ENCODE measurements around the gene TNIK. TPM values are rescaled to one million over a fixed set of nuclear protein-coding genes. Genes with fewer than 3 reads are reported as not detected.

Gene TNIK
- total and polyA plus RNA-seq, 2 of the 4 experiments (the other 2 are of a cell fraction), result 3.4 to 6.3 TPM

GRCh38 chr3:171439996-171440395, 20.2 kb downstream of the TNIK start:
- no peak overlapping the region for H3K4me2 ChIP-seq (ENCODE audit: low read depth, low read length)
- H3K14ac ChIP-seq (replicated peaks; ENCODE audit: low read depth, low read length), result no peak overlapping the region
- H3K27ac ChIP-seq (ENCODE audit: insufficient read depth, low read length), result no peak overlapping the region
- H3K27me3 ChIP-seq (ENCODE audit: control insufficient read depth, insufficient read depth, low read length), result no peaks in the 10 kb centered on the region
- H3K36me3 ChIP-seq (ENCODE audit: control insufficient read depth, insufficient read depth, low read length), result no peaks in the 10 kb centered on the region
- H3K9me3 ChIP-seq (ENCODE audit: control insufficient read depth, insufficient read depth, low read length), result no peaks in the 10 kb centered on the region
- H3K18ac ChIP-seq (ENCODE audit: low read depth, low read length), result no peak overlapping the region
- H2BK20ac ChIP-seq (ENCODE audit: low read depth, low read length), result no peak overlapping the region
- peaks cover 2% of the 10 kb centered on the region; the same call in 1 of the 2 replicates for H3K4me1 ChIP-seq (ENCODE audit: control insufficient read depth, insufficient read depth, low read length)
- ChIA-PET CTCF (interaction anchor here (0.6 to 1.0 kb wide), 2 partner anchors 21 to 39 kb away, joined by 3 read pairs; no protein-coding TSS in a partner anchor), POLR2A (ENCODE audit: unreplicated experiment) (interaction anchor here (0.6 kb wide), 1 partner anchor 395 kb away, joined by 5 read pairs; no protein-coding TSS in a partner anchor)
- no TSS peak for BruUV-seq (replicated peaks)
- TF ChIP-seq BHLHE40 (IDR thresholded peaks at IDR 0.05; ENCODE audit: low read depth, low read length) (no peak), CHD1 (IDR thresholded peaks at IDR 0.05; ENCODE audit: low read depth, low read length) (no peak), MXI1 (IDR thresholded peaks at IDR 0.05; ENCODE audit: borderline replicate concordance, low read depth, low read length) (no peak), CEBPB (IDR thresholded peaks at IDR 0.05; ENCODE audit: low read depth, low read length) (no peak), RCOR1 (IDR thresholded peaks at IDR 0.05; ENCODE audit: insufficient replicate concordance, low read length) (no peak), RAD21 (IDR thresholded peaks at IDR 0.05; ENCODE audit: low read length) (no peak), MAZ (IDR thresholded peaks at IDR 0.05; ENCODE audit: borderline replicate concordance, low read depth, low read length) (no peak), RFX5 (IDR thresholded peaks at IDR 0.05; ENCODE audit: low read depth, low read length) (no peak), USF2 (IDR thresholded peaks at IDR 0.05; ENCODE audit: low read depth, low read length) (no peak), NFE2L2 (IDR thresholded peaks at IDR 0.05; ENCODE audit: low read depth, low read length) (no peak), CTCF (conservative IDR thresholded peaks at IDR 0.05; ENCODE audit: low read depth, low read length) (no peak), ELK1 (IDR thresholded peaks at IDR 0.05; ENCODE audit: borderline replicate concordance, low read depth, low read length) (no peak), POLR2A (IDR thresholded peaks at IDR 0.05; ENCODE audit: low read depth, low read length) (no peak), FOS (IDR thresholded peaks at IDR 0.05; ENCODE audit: low read depth, low read length) (no peak)
- H3K4ac ChIP-seq (ENCODE audit: low read depth, low read length), result no peak overlapping the region
- H2BK120ac ChIP-seq (ENCODE audit: low read depth, low read length), result no peak overlapping the region
- no peak overlapping the region for H3K56ac ChIP-seq (ENCODE audit: extremely low read depth, insufficient read depth, low read length)
- dilution Hi-C loops (cut with HindIII; ENCODE audit: low sequenced_read_pairs, unreplicated experiment) (no loop called here), intact Hi-C loops (cut with micrococcal nuclease) (no loop called here), in situ Hi-C loops (cut with MboI; ENCODE audit: low sequenced_read_pairs) (no loop called here)
- ATAC-seq (ENCODE audit: low read depth) (no peak; the same call in 1 of the 2 replicates), DNase-seq (peak; percentile 49)
- no peak overlapping the region for H3K4me3 ChIP-seq (ENCODE audit: insufficient read depth, low read depth, low read length)
- WGBS, 2 experiments (ENCODE audit: extremely low coverage in 2 of 2, insufficient read length in 1 of 2), result 100% methylated on average over 1 of the region's 2 CpGs; no CpG with 5 or more reads in 1 of the 2 experiments
- H4K5ac ChIP-seq (ENCODE audit: low read depth, low read length), result no peak overlapping the region
- no peak overlapping the region for H3K9ac ChIP-seq (ENCODE audit: low read depth, low read length)
- peaks cover 0 to 3% of the 10 kb centered on the region in 2 experiments; a peak in 1 of 4 replicates for H3K79me1 ChIP-seq (ENCODE audit: low read depth in 1 of 2, low read length in 2 of 2)
- H4K20me1 ChIP-seq (ENCODE audit: insufficient read depth, low read length), result no peaks in the 10 kb centered on the region
- H2AK9ac ChIP-seq (replicated peaks; ENCODE audit: low read depth, low read length, poor library complexity), result no peak overlapping the region
- H4K8ac ChIP-seq (ENCODE audit: low read depth in 2 of 2, low read length in 2 of 2), result no peak overlapping the region
- no peaks in the 10 kb centered on the region for H3K9me1 ChIP-seq (ENCODE audit: insufficient read depth, low read length)
- no peak overlapping the region for H2BK5ac ChIP-seq (ENCODE audit: low read depth, low read length, poor library complexity, severe bottlenecking)
- no peak overlapping the region for H4K91ac ChIP-seq (ENCODE audit: insufficient read depth, low read depth, low read length)
- no peak overlapping the region for H3K23ac ChIP-seq (ENCODE audit: low read depth, low read length)
- peak overlapping the region; percentile 4 for H2AFZ ChIP-seq (replicated peaks; ENCODE audit: low read length, poor library complexity)
- H2AK5ac ChIP-seq (ENCODE audit: low read depth, low read length), result no peak overlapping the region; the same call in 1 of the 2 replicates
- no peak overlapping the region for H2BK15ac ChIP-seq (ENCODE audit: low read depth, low read length)

Measured in IMR-90 (cell line).